DMS 273 (cell line): Measurements from ENCODE around the gene WRNIP1.

Experiments used
- DNase-seq: peaks from one replicate; lab custom pipeline; 2025; ENCODE audit not compliant: unreplicated experiment; lab: John Stamatoyannopoulos, UW

WRNIP1 gene

GRCh38 chr6:2765166-2765895 lies at the start of gene WRNIP1:
TSS of gene WRNIP1 (plus strand) at chr6:2765393. CDS start at chr6:2765623, 230 bp downstream.
- peak; percentile 99 for DNase-seq

GRCh38 chr6:2715737-2716136 lies 49.5 kb upstream of the WRNIP1 start:
- DNase-seq: no peak

GRCh38 chr6:2716936-2717700 lies 48.1 kb upstream of the WRNIP1 start:
- DNase-seq: no peak

GRCh38 chr6:2718334-2719092 lies 46.7 kb upstream of the WRNIP1 start:
- DNase-seq: no peak

- no peak for DNase-seq
Measured at GRCh38 chr6:2719093-2719455, 46.1 kb upstream of the WRNIP1 start.

- DNase-seq: no peak
Measured at GRCh38 chr6:2721219-2721618, 44.0 kb upstream of the WRNIP1 start.

GRCh38 chr6:2725364-2725988 lies 39.7 kb upstream of the WRNIP1 start:
- no peak for DNase-seq

- peak; percentile 44 for DNase-seq
Measured at GRCh38 chr6:2725999-2726567, 39.1 kb upstream of the WRNIP1 start.

- no peak for DNase-seq
Measured at GRCh38 chr6:2729921-2730320, 35.3 kb upstream of the WRNIP1 start.

GRCh38 chr6:2730353-2731107 lies 34.7 kb upstream of the WRNIP1 start:
- no peak for DNase-seq

- DNase-seq: no peak
Measured at GRCh38 chr6:2731281-2731909, 33.8 kb upstream of the WRNIP1 start.

- peak; percentile 29 for DNase-seq
Measured at GRCh38 chr6:2732503-2733089, 32.6 kb upstream of the WRNIP1 start.

GRCh38 chr6:2733324-2733723 lies 31.9 kb upstream of the WRNIP1 start:
- DNase-seq: no peak

GRCh38 chr6:2733736-2734480 lies 31.3 kb upstream of the WRNIP1 start:
- no peak for DNase-seq

GRCh38 chr6:2734488-2735166 lies 30.6 kb upstream of the WRNIP1 start:
- DNase-seq: no peak

- no peak for DNase-seq
Measured at GRCh38 chr6:2737885-2738284, 27.3 kb upstream of the WRNIP1 start.

- DNase-seq: peak; percentile 83
Measured at GRCh38 chr6:2738373-2738979, 26.7 kb upstream of the WRNIP1 start.

GRCh38 chr6:2739335-2739734 lies 25.9 kb upstream of the WRNIP1 start:
- DNase-seq: peak; percentile 34
